Stimulated activated CD8-positive, alpha-beta memory T cell treated with anti-CD3 and anti-CD28 coated beads, Interleukin-4, amount 100 ng/mL, for 24 hours (primary cell): Measurements from ENCODE around the gene SFXN1.
"Not testable (repeated sequence)": the region's sequence is repeated elsewhere in the genome, so short reads cannot be mapped to it uniquely, and the experiment has no call there.

Experiments used
- DNase-seq: peaks from one replicate; pipeline ENCODE4 v3.0.0-alpha.2; 2020; ENCODE audit warnings: low read depth

SFXN1 gene

GRCh38 chr5:175478384-175479124 is at the start of gene SFXN1:
TSS of gene SFXN1 (plus strand) at chr5:175478560. CDS start at chr5:175492104, 13,544 bp downstream.
- peak; percentile 76 for DNase-seq

DNA sequence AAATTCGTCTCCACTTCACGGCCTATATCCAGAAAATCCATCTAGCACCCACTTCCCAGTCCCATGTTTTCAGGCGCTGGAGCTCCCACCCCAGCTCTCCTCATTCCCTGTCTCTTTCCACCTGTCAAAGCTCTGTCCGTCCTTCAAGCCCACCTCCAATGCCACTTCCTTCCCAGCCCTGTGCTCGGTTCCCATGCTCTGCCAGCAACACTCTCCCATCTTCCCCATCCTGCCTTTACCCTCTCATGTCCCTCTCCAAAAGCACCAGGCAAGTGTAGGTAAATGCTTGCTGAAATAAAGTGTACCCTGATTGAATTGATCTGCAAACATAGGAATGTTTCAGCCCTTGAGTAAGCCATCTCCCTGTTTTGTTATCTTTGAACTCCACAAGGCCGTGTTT is 43.6 kb upstream of the SFXN1 start:
- DNase-seq = no peak

GRCh38 chr5:175436359-175436758 is 42.0 kb upstream of the SFXN1 start:
- DNase-seq = no peak

DNA sequence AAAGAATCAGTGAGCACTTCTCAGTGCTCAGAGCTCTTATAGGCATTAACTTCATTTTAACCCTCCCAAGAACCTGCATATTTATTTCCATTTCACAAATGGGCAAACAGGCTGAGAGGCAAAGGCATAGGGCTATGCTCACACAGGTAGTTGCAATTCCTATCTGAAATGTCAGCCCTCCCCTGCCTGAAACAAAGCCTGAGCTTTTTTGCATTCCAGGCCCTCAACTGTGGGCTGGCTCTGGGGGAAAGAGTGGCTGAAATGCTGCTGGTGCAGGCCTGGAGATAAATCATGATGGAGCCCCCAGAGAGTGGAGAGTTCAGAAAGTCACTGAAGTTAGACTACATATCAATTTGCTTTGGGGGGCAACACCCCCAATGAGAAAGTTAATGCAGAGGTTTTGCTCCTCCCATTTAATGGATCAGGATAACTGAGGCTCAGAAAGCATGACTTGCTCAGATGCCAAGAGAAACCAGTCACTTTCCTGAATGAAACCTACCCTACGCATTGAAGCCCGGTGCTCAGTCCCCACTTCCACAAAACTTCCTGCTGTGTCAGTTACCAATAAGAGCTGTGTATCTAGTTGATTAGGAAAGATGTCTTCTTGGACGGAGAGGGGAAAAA is 40.0 kb upstream of the SFXN1 start:
- DNase-seq = no peak

GRCh38 chr5:175443514-175444059 is 34.8 kb upstream of the SFXN1 start:
- no peak for DNase-seq

GRCh38 chr5:175444060-175444904 is 34.1 kb upstream of the SFXN1 start, which contains the start of gene DRD1:
TSS of gene DRD1 (minus strand) at chr5:175444182. CDS start at chr5:175443099, 1,083 bp downstream.
- DNase-seq = peak; percentile 48

- DNase-seq = no peak
Measured at GRCh38 chr5:175444905-175445456, 33.4 kb upstream of the SFXN1 start.

GRCh38 chr5:175446378-175446777 is 32.0 kb upstream of the SFXN1 start:
- DNase-seq = not testable (repeated sequence)

GRCh38 chr5:175447571-175447970 is 30.8 kb upstream of the SFXN1 start:
- no peak for DNase-seq

DNA sequence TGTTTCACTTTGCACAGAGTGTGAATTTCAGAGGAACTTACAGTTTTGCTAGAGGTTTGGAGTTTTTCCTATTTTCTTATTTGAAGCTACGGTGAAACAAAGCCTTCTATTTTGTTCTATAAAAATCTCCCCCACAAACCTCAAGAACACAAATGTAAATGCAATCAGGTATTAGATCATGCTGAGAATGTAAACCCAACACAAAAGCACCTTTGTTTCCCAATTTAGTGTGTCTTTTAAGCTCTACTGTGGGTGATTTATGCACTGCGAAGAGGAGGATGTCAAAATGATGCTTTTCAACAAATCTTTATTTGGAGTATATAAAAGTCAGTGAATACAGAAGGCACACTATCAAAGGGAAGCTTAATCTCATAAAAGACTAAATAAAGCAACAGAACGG is 30.1 kb upstream of the SFXN1 start:
- no peak for DNase-seq

DNA sequence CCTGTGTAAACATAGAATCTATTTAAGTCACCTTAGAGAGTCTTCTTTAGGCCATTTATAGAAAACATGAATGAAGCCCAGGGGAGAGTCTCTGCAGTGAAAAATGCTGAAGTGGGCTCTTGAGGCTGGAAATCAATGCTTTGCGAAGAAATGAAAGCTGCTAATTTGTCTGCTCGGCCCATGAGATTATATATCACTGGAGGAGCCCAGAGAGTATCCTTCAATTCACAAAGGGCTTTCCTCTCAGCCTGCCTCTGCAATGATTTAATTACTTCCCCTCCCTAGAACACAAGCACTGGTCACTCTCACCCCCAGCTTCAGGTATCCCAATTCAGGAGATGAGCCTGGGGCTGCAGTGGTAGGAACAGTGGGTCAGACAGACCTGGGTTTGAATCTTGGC is 26.2 kb upstream of the SFXN1 start:
- DNase-seq = no peak

GRCh38 chr5:175454338-175454737 is 24.0 kb upstream of the SFXN1 start:
- DNase-seq = not testable (repeated sequence)

GRCh38 chr5:175456105-175456742 is 22.1 kb upstream of the SFXN1 start:
- DNase-seq = no peak

- no peak for DNase-seq
Measured at GRCh38 chr5:175457466-175457865, 20.9 kb upstream of the SFXN1 start.

GRCh38 chr5:175460126-175460525 is 18.2 kb upstream of the SFXN1 start:
- DNase-seq = no peak

DNA sequence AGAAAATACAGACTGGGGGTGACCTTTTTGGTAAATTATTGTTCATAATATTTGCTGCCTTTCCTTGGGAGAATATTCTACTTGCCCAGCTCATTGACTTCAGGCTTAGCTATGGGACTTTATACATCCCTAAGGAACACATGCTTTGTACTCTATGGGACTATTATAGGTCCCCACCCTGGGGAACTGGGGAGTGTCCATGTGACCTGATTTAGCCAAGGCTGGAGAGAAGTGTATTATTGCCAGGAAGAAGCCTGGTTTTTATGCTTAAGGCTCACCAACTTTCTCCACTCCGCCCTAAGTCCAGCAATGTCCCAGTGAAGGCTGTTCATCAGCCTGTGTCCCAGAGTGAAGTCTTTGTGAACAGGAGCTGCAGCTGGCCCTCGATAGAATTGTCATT is 17.8 kb upstream of the SFXN1 start:
- DNase-seq = no peak

DNA sequence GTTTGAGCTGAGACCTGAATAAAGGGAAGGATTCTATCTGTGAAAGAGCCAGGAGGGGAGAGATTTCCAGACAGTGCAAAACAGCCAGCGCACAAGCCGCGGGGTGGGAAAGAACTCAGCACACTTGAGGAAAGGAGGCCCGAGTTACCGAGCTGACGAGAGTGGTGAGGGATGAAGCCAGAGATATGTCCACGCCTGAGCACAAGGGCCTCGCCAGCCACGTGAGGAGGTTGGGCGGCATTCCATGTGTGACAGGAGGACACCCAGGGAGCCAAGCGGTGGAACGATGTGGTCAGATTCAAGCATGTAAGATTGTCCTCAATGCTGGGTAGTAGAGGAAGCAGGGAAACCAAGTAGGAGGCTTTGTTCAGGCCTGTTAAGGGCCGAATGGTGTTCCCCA is 17.0 kb upstream of the SFXN1 start:
- DNase-seq = no peak

DNA sequence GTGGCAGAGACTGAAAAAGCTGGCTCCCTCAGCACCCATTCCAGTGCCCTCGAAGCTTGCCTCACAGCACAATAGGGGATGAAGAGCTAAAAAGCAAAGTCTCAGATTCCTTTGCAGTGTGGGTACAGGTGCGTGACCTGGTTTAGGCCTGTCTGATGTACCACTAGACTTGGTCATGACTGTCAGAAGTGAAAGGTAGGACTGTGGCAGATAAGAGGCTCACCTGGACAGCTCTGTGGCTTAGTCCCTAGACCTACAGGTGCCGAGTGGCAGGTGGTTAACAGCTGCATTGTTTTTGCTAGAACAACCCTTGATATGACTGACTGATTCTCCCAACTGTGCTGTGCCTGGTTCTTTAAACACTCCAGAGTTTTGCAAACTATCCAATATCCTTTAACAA is 14.7 kb upstream of the SFXN1 start:
- no peak for DNase-seq

- peak; percentile 49 for DNase-seq
Measured at GRCh38 chr5:175464074-175464941, 14.1 kb upstream of the SFXN1 start.

- DNase-seq = no peak
Measured at GRCh38 chr5:175464942-175465233, 13.5 kb upstream of the SFXN1 start.

DNA sequence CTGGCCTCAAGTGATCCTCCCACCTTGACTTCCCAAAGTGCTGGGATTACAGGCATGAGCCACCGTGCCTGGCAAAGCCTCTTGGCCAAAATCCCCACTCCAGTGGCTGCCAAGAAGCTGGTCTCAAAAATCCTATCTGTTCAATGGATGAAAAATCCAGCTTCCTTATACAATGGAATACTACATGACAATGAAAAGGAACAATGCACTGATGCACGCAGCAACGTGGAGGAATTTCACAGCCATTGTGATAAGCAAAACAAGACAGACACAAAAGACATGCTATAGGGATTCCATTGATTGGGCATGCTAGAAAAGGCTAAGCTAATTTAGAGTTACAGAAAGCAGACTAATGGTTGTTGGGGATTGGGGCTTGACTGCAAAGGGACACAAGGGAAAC is 13.1 kb upstream of the SFXN1 start:
- no peak for DNase-seq
